RPMI7951 (cell line): ENCODE results near the gene INTS2. TPM values are rescaled to one million over a fixed set of nuclear protein-coding genes. Genes with fewer than 3 reads are reported as not detected.
"Not testable (repeated sequence)": the region's sequence is repeated elsewhere in the genome, so short reads cannot be mapped to it uniquely, and the experiment has no call there.

Source experiments
- DNase-seq: peaks from one replicate; pipeline ENCODE4 v3.0.0-alpha.2; 2012; ENCODE audit warnings: low read depth
- total RNA-seq: library from RNA; depleted of rRNA; stranded (reverse); fragments of >200 nt; shearing (Covaris generic); gene quantifications from 2 replicates; pipeline ENCODE4 v1.2.3, GENCODE V29; 2014; rRNA removed

The INTS2 gene
- total RNA-seq, 1 experiment from 2014 or later, result 9.9 TPM

DNA sequence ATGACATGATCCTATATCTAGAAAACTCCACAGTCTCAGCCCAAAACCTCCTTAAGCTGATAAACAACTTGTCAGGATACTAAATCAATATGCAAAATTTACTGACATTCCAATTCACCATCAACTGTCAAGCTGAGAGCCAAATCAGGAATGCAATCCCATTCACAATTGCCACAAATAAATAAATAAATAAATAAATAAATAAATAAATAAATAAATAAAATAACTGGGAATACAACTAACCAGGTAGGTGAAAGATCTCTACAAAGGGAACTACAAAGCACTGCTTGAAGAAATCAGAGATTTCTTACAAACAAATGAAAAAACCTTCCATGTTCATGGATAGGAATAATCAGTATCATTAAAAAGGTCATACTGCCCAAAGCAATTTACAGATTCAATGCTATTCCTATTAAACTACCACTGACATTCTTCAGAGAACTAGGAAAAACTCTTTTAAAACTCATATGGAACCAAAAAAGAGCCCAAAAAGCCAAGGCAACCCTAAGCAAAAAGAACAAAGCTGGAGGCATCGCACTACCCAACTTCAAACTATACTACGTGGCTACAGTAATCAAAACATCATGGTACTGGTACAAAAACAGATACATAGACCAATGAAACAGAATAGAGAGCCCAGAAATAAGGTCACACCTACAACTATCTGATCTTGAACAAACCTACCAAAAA is 102.2 kb downstream of the INTS2 start:
- DNase-seq, result no peak

- DNase-seq, result no peak
These were observed 105.2 kb downstream of the INTS2 start for GRCh38 chr17:61822326-61823285.

DNA sequence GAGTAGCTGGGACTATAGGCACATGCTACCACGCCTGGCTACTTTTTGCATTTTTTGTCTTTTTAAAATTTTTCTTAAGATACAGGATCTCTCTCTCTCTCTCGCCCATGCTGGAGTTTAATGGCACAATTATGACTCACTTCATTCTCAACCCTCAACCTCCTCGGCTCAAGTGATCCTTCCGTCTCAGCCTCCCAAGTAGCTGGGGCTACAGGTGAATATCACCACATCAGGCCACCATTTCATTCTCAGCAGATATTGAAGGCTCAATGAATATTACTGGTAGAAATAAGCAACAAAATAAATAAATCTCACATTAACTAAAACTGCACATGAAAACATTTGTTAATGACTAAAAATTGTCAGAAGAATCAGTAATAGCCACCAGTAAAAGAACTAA is 106.1 kb downstream of the INTS2 start:
- no peak for DNase-seq

DNA sequence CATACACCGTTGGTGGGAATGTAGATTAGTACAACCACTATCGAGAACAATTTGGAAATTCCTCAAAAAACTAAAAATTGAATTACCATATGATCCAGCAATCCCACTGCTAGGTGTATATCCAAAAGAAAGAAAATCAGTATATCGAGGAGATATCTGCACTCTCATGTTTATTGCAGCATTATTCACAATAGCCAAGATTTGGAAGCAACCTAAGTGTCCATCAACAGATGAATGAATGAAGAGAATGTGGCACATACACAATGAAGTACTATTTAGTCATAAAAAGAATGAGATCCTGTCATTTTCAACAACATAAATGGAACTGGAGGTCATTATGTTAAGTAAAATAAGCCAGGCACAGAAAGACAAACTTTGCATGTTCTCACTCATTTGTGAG is 108.5 kb downstream of the INTS2 start:
- not testable (repeated sequence) for DNase-seq

DNA sequence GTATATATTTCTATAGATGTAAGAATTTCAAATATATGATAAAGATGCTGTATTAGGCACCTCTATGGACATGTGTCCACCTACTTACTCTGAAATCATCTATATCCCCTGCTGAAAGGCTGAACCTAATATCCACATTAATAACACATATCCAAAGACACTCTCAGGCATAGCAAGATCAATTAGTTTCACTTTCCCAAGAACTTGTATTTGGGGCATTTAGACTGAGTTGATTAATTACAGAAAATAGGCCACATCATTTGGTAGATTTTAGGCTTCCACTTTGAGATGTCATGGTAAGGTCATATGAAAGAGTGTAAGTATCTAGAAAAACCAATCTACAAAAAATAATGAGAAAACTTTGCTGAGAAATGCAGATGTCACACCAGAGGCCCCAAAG is 109.6 kb downstream of the INTS2 start:
- no peak for DNase-seq

- no peak for DNase-seq
These were observed 110.3 kb downstream of the INTS2 start for GRCh38 chr17:61817452-61817851.

- DNase-seq, result no peak
These were observed 111.2 kb downstream of the INTS2 start for GRCh38 chr17:61816538-61816937.

- no peak for DNase-seq
These were observed 111.8 kb downstream of the INTS2 start for GRCh38 chr17:61815863-61816503.

Other genes with a start within 250 kb of the INTS2 start
- 10.7 and 12.7 TPM in 2 replicates for gene BRIP1, start 64.5 kb downstream of the INTS2 start, total RNA-seq
- 17.9 and 25.4 TPM in 2 replicates for gene MED13, start 137.3 kb upstream of the INTS2 start, total RNA-seq